Stimulated activated CD4-positive, alpha-beta T cell treated with anti-CD3 and anti-CD28 coated beads, Interleukin-12 subunit alpha, Interleukin-12 subunit beta, amount 100 ng/mL, for 4 hours (primary cell): ENCODE results near the gene TRPV3.
"Not testable (repeated sequence)": the region's sequence is repeated elsewhere in the genome, so short reads cannot be mapped to it uniquely, and the experiment has no call there.

Experiments used
- DNase-seq: peaks from one replicate; pipeline ENCODE4 v3.0.0-alpha.2; 2020

Gene TRPV3

DNA sequence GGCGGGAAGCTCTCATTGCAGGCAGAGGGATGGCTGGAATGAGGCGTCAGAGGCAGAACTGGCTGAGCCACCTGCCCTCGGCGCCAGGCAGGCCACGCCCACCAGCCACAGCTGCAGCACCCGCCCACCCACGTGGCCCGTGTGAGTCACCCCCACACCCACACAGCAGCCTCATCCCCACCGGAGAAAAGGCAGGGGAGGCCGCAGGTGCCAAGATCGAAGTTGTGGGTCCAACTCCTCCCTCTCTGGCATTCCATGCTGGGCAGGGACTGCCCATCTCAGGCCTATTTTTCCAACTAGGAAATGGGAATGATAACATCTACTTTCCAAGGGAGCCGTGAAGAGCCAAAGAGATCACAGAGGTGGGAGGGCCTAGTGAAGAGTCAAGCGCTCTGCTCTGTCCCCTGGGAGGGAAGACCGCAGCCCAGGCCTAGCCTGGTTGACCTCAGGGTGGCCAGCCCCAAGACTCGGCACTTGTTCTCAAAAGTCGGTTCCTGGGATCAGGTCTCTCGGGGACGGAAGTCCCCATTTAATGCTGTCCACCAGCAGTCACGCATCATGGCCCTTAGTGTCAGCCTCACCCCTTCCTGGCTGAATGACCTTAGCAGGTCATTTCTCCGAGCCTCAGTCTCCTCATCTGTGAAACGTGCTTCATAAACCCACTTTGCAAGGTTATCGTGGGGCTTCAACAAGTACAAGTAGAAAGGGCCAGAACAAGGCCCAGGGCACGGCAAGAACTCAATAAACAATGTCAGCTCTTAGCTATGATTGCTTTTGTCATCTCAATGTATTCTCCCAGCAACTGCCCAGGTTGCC, at the start of gene TRPV3:
Gene TRPV3 (minus strand): TSS at position 45 of the 816 bp plus-strand sequence. CDS start 2,962 bp downstream, outside the sequence.
- peak; percentile 60 for DNase-seq

DNA sequence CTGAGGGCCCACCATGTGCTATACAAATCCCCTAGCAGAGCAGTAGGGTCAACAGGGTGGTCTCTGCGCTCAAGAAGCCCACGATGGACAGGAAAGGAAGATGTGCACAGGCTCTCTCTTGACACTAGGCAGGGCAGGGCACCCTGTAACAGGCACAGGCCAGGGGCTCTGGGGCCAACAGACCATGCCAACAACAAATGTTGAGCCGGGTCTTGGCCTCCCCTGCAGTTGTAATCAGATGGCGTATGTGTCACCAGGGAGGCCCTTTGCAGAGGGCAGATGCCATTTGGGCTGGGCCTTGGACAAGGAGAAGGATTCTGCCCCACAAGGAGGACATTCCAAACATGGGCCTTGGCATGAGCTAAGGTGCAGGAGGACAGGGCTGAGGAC, 46.3 kb upstream of the TRPV3 start:
- no peak for DNase-seq

DNA sequence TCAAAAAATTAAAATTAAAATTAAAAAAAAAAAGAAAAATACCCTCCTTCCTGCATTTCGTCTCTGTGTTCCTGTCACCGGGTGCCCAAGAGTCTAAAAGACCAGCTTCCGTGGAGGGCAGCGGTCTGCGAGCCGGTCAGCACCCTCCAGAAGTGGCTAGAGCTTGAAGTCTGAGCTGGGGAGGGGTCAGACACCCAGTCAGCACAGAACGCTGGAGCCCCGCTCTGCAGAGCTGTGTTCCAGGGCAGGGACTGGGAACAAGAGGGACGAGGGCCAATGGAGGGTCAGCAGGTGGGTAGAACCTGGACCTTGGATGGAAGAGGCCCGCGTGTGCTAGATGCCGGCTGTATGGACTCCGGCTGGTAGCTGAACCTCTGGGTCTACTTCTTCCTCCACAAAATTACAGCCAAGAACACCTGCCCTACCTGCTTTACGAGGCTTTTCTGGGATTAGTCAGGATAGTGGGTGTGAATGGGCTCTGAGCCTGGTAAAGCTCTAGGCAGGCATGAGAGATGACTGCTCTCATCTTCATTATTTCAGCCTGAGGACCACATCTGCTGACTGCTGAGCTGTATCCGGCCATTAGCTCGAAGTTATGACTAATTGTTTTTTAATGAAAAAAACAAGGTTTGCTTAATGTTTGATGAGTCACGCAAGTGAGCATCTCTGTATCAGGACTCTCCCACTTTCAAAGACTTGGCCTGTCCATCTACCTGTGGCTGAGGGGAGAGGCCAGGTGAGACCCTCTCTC, 45.7 kb upstream of the TRPV3 start:
- no peak for DNase-seq

DNA sequence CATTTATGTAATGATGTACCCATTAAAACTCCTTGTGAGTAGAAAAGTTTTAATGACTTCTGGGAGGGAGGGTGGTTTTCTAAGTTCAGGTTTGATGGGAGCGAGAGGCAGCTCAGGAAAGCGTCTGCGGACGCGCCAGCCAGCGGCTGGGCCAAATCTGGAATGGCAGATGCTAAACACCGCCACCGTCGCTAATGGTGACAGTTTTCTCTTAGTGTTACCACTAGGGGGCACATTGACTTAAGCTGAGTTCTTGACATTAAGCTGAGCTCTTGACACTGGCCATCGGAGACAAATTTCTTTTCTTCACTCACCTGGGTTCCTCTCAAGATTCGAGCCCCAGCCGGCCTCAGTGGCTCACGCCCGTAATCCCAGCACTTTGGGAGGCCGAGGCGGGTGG, 44.9 kb upstream of the TRPV3 start:
- no peak for DNase-seq

DNA sequence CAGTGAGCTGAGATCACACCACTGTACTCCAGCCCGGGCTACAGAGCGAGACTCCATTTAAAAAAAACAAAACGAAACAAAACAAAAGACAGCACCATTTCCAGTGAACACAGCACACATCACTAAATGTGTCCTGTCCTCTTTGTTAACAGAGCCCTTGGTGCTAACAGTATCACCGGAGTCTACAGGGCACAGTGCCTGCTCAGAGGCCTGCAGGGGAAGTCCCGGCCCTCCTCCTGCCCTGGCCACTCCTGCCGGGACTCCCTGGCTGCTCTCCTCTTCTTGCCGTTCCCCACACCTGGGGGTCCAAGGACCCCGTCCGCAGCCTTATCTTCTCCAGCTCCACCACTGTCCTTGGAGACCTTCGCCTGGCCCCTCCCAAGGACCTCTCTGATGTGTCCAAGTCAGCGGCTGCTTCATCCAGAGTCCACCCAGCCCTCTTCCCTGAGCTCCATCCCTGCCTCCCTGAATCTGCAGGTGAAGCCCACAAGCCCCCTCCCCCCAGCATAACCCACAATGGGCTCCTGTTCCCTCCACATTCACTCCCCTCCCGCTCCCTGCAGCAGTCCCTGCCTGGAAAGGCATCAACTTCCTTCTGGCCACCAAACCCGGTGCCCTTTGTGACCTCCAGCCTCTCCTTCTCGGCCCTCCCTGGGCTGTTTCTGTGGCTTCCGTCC, 43.1 kb upstream of the TRPV3 start:
- no peak for DNase-seq

DNA sequence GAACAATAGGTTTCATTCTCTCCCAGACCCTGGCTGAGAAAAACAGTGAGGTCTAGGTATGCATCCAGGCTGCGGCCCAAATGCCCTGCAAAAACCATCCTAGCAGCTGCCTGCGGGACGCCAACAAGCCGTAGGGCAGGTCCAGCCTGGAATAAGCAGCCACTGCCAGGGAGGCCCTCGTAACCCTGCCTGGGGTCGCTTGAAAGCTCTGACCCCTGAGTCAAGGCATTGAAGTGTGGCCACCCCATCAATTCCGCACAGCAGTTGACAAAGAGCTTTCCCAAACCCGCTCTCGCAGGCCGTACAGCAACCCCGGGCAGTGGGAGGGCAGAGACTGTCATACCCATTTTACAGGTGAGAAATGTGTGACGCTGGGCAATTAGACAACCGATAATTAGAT, 40.5 kb upstream of the TRPV3 start:
- DNase-seq, result no peak

DNA sequence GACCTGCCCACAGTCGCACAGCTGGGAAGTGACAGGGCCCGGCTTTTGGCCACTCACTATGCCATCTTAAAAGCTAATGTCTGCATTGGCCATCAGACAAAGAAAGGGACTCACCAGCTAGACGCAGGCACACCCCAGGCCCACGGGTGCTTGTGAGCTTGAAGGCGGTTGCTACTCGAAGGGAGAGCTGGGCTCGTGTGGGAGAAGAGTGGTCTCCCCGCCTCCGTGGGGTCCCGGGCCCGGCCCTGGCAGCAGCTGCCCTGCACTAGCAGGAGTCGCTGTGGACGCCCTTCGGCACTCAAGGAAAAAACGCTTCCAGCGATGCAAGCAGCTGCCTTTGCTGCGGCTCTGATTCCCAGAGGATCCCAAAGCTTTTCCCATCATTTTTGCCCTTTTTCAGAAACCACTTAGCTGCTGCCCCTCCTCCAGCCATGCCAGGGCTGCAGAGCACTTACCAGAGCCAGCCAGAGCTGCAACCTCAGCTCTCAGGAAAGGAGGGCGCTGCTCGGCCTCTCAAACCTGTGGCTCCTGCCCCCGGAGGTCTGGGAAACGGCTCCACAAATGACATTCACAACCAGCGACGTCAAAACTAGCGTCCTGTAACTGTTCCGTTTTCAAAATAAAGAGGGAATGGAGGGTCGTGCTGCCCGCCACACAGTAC, 39.3 kb upstream of the TRPV3 start:
- no peak for DNase-seq

DNA sequence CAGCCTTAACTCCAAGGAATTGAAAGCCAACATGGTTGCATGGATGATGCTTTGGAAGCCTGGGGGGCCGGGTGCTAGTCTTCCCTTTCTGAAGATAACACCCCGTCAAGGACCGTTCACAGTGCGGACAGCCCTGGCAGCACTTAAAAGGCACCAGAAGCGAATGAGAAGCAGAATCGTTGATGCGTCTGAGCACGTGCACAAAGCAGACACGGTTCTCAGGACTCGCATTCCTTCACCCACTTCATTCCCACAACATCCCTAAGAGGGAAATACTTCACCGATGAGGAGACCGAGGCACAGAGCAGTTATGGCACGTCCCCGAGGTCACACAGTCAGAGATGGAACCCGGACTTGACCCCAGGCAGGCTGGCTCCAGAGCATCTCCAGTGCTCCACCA, 37.4 kb upstream of the TRPV3 start:
- no peak for DNase-seq

DNA sequence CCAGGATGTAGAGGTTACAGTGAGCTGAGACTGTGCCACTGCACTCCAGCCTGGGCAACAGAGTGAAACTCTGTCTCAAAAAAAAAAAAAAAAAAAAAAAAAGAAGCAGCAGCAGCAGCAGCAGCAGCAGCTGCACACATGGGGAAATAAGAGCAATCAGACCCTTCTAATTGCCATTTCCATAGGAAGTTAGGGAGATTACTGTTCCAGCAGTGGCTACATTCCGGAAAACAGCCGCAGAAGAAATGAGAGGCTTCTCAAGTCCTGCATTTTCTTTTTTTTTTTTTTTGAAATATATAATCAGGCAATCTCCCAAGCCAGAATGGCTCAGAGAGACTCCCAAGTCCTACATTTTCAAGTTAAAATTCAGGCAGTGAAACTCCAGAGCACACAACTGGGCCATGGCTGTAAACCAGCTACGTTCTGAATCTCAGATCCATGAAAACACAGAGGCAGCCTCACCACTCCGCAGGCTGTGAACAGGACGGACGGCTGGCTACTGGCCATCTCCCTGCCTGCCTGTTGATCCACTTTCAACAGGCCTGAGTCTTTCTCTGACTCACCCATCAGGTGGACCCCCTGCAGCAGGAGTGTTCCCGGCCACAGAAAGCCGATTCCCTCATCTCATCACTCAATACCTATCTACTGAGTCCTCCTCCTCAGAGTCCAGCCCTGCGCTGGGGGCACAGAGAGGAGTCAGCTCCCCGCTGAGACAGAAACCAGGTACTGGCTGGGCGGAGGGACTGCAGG, 36.6 kb upstream of the TRPV3 start:
- no peak for DNase-seq

DNA sequence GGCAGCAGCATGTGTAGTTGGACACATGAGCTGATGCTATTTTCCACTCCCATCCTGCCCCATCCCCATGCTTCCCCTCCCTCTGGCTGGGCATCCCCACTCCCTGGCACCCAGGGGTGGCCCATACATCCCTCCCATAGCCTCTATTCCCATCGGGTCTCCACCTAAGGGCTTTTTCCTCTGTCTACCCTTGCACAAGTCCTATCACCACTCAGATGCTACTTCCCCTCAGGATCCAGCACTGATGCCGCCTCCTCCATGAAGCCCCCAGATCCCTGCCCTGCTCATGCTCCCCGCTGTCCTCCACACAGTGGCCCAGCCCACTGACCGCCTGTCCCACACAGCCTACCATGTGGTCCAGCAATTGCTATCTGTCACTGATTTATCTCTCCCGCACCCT, 35.8 kb upstream of the TRPV3 start:
- DNase-seq, result no peak

DNA sequence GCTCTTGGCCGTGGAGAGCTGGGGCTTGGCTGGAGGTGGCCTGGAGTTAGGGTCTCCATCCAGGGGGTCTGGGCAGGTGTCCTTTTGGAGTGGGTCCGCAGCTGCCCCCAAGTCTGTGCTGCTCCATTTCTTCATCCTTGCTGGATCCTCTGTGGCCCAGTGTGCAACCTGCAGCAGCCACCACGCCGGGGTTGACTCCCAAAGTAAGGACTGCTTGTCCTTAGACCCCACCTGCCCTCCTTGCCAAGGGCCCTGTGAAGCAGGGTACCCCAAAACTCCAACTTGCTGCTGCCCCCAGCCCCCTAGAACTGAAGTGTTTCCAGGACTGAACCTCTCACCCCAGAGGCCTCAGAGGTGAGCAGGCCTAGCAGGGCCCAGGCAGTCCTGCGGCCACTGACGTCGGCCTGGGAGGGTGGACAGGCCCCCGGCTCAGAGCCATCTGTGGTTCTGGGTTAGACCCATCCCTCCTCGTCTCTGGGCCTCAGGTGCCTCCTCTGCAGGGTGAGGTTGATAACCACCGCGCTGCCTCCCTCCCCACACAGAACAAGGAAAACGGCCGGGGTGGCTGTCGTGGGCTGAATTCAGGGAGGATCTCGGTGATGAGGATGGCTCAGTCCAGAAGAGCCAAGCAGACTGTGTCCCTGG, 34.7 kb upstream of the TRPV3 start:
- no peak for DNase-seq

DNA sequence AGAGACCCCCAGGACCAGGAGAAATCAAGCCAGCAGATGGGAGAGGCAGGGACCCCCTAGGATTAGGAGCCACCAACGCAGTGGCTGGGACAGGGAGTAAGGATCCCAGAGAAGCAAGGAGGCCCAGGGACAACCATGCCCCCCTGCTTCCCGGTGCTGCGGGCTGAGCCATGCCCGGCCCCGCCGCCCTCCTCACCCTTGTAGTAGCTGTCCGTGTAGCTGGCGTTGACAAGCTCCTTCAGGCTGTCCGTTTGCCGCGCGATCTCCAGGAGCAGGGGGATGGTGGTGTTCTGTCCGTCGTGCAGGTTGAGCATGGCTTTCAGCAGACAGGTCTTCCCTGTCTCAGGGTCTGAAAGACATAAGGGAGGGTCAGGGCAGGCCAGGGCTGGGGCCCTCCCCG, 33.2 kb upstream of the TRPV3 start:
- no peak for DNase-seq

DNA sequence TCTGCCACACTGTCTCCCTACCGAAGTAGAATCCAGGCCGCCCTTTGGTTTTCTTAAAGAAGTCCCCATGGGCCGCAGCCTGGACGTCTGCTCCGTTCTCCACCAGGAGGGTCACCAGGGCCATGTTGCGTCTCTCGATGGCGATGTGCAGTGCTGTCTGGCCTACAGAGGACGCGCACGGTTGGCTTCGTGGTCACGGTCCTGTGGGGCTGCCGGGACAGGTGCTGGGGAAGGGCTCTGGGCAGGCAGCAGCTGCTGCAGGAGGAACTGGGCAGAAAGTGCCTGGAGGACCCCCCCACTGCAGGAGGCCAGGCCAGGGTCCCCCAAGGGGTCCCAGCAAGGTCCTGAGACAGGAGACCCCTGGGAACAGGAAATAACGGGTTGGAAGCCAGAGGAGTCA, 32.6 kb upstream of the TRPV3 start:
- no peak for DNase-seq

DNA sequence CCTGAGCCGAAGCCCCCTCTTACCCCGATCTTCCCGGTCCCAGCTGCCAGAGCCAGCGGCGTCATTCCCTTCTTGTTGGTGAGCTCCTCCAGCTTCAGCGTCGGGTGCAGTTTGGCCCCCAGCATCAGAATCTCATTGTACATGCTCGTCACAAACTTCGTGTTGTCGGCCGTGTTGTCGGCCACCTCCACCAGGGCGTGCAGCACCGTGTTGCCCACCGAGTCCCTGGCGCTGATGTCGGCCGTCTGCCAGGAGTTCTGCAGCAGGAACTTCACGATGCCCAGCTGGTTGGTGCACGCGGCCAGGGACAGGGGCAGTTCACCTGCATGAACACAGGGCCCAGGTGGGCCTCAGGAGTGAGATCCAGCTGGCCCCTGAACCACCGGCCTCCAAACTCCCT, 32.2 kb upstream of the TRPV3 start:
- no peak for DNase-seq

DNA sequence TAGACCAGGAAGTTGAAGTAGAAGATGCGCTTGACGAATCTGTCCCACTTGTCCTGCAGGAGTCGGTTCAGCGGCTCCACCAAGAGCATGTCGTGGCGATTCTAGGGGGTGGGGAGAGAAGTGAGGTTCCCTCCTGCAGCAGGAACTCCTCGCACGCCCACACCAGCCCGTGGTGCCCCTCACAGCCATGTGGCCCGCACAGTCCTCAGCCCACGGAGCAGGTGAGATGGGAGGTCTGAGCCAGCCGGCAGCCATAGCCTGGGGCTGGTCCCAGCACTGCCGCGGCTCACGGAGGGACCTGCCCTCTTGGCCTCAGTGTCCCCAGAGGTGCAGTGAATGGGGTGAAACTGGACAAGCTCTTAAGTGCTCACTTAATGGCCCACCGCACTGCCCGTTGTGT, 28.2 kb upstream of the TRPV3 start:
- no peak for DNase-seq

DNA sequence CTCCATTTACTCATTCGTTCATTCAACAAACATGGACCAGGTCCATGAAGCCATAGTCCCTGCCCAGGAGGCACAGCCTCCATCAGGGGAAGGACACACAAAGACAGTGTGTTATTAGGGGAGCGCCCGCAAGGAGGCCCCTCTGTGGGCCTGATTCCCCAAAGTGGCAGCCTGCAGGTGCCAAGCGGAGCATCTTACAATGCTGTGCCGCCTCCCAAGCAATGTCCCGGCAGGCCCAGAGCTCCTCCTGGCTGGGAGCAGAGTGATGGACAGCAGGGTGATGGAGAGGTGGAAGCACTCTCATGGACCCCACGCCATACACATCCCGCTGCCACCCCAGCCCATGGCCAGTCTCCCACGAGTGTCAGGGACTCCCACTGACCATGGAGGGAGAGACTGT, 25.8 kb upstream of the TRPV3 start:
- no peak for DNase-seq

DNA sequence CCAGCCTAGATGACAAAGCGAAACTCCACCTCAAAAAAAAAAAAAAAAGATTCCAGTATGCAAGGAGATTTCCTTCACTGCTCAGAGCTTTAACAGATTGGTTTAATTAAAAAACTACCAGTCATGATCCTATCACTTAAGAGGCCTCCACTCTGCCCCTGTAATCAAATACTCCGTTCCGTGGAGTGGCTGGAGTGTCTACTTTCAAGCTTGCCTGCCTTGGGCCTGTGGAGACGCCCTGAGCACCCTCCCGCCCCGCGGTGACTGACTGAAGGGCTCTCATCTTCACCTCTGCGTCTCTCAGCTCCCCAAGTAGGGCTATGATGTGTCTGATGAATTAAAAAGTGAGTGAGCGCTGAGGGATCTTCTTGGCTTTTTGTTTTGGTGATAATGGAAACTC, 25.3 kb upstream of the TRPV3 start:
- DNase-seq, result no peak

DNA sequence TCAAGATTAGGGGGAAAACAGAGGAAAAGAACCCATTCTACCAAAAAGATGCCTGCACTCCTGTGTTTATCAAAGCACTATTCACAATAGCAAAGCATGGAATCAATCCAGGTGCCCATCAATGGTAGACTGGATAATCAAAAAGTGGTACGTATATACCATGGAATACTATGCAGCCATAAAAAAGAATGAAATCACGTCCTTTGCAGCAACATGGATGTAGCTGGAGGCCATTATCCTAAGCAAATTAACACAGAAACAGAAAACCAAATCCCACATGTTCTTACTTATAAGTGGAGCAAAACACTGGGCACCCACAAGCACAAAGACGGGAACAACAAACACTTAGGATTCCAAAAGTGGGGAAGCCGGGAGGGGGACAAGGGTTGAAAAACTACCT, 21.1 kb upstream of the TRPV3 start:
- not testable (repeated sequence) for DNase-seq

DNA sequence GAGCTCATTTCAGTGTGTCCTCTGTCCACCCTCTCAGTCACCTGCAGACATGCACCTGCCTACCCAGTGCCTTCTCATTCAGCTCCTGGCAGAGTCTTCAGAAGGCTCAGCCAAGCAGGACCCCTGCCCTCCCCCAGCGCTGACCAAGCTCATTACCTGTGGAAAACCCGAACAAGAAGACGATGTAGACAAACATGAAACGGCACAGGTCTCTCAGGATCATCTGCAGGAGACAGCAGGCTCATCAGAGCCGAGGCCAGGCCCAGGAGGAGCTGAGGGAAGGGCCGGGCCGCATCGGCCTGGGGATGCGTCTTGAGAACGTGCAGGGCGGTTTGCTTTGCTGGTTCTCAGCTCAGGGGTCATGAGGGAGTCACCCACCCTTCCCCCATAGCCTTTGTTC, 19.4 kb upstream of the TRPV3 start:
- no peak for DNase-seq

DNA sequence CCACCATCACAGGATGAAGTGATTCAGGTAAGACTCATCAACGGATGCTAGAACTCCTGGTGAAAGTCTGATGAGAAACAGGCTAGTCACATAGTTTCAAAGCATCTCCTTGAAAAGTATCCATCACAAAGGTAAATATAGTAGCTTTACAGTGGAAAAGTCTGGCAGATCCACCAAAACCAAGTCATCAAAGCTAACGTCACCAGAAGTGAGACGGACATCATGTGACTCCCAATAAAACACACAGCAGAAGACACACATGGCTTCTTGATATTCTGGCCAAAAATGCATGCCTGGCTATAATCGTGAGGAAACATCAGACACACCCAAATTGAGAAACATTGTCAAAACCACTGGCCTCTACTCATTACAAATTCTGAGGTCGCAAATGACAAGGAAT, 17.9 kb upstream of the TRPV3 start:
- no peak for DNase-seq

DNA sequence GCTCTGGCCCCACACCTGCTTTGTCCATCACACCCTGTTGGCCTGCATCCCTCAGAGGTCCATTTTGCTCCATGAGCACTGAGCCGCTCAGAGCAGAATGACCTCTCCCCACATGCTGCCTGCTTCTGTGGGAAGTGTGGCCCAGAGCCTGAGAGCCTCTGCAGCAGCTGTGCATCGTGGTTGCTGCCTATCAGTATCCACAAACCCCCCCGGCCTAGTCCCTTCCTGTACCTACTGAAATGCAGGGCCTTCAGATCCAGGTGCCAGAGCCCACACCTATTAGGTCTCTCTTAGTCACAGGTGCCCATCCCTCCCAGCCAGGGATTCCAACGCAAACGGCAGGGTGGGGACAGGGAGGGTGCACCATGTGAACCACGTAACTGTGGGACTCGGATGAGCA, 16.6 kb upstream of the TRPV3 start:
- no peak for DNase-seq
